ENCODE data around the gene ATP6V1F.

The ATP6V1F gene

GRCh38 chr7:128869138-128869943 is 6.7 kb downstream of the ATP6V1F start:
- TF ChIP-seq CTCF (IDR thresholded peaks at IDR 0.05; ENCODE audit: extremely low read depth, insufficient read depth, missing control alignments): peak; percentile 40
- in situ Hi-C loops (cut with MboI; ENCODE audit: low pct_unique_long_range_greater_than_20kb, low sequenced_read_pairs, unreplicated experiment): no loop called here
- DNase-seq (ENCODE audit: low spot score): peak; percentile 78

GRCh38 chr7:128869944-128870285 is 7.3 kb downstream of the ATP6V1F start:
- DNase-seq (ENCODE audit: low spot score): no peak
- TF ChIP-seq CTCF (IDR thresholded peaks at IDR 0.05; ENCODE audit: extremely low read depth, insufficient read depth, missing control alignments): no peak
- in situ Hi-C loops (cut with MboI; ENCODE audit: low pct_unique_long_range_greater_than_20kb, low sequenced_read_pairs, unreplicated experiment): no loop called here

GRCh38 chr7:128871050-128871449 is 8.4 kb downstream of the ATP6V1F start:
- DNase-seq (ENCODE audit: low spot score): no peak
- TF ChIP-seq CTCF (IDR thresholded peaks at IDR 0.05; ENCODE audit: extremely low read depth, insufficient read depth, missing control alignments): no peak
- in situ Hi-C loops (cut with MboI; ENCODE audit: low pct_unique_long_range_greater_than_20kb, low sequenced_read_pairs, unreplicated experiment): no loop called here

- in situ Hi-C loops (cut with MboI; ENCODE audit: low pct_unique_long_range_greater_than_20kb, low sequenced_read_pairs, unreplicated experiment): no loop called here
- no peak for DNase-seq (ENCODE audit: low spot score)
- TF ChIP-seq CTCF (IDR thresholded peaks at IDR 0.05; ENCODE audit: extremely low read depth, insufficient read depth, missing control alignments): no peak
These were observed 9.8 kb downstream of the ATP6V1F start for GRCh38 chr7:128872394-128872824.

GRCh38 chr7:128873234-128873633 is 10.6 kb downstream of the ATP6V1F start:
- in situ Hi-C loops (cut with MboI; ENCODE audit: low pct_unique_long_range_greater_than_20kb, low sequenced_read_pairs, unreplicated experiment): no loop called here
- no peak for TF ChIP-seq CTCF (IDR thresholded peaks at IDR 0.05; ENCODE audit: extremely low read depth, insufficient read depth, missing control alignments)
- no peak for DNase-seq (ENCODE audit: low spot score)

- in situ Hi-C loops (cut with MboI; ENCODE audit: low pct_unique_long_range_greater_than_20kb, low sequenced_read_pairs, unreplicated experiment): no loop called here
- no peak for TF ChIP-seq CTCF (IDR thresholded peaks at IDR 0.05; ENCODE audit: extremely low read depth, insufficient read depth, missing control alignments)
- no peak for DNase-seq (ENCODE audit: low spot score)
These were observed 11.7 kb downstream of the ATP6V1F start for GRCh38 chr7:128874140-128875031.
